Measurements from ENCODE around the gene CCDC8.
"Not testable (repeated sequence)": the region's sequence is repeated elsewhere in the genome, so short reads cannot be mapped to it uniquely, and the experiment has no call there.

CCDC8 gene

DNA sequence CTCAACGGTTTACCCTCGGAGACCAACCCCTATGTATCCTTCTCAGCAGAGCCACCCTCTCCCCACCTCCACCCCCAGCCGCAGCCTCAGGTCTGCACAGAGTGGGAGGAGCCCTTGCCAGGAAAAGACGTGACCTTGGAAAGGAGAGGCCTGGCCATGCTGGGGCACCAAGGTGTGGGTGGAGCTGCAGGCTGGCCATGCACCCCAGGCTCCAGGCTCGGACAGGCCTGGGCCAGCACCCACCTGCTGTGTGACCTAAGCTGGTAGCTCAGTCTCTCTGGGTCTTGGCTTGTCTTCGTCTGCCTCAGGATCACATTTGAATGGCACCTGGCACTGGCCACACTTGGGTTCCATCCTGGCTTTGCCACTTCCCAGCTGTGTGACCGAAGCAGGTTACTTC is 29.5 kb downstream of the CCDC8 start:
- Histone ChIP-seq H3K9me3 (ENCODE audit: control insufficient read depth in 1 of 2, low read length in 2 of 2) (no peaks in the 10 kb centered on the region), H3K9ac (ENCODE audit: low read depth in 1 of 2, low read length in 2 of 2) (no peak overlapping the region), H3K4me3 (ENCODE audit: low read depth in 1 of 2, low read length in 2 of 2) (no peak overlapping the region), H3K27me3 (ENCODE audit: control insufficient read depth in 1 of 2, insufficient read depth in 2 of 2, low read length in 2 of 2) (no peaks in the 10 kb centered on the region), H3K4me1 (ENCODE audit: control insufficient read depth in 1 of 2, insufficient read depth in 2 of 2, low read length in 2 of 2) (no peaks in the 10 kb centered on the region), H3K36me3 (ENCODE audit: control insufficient read depth in 1 of 2, insufficient read depth in 2 of 2, low read length in 2 of 2) (peaks cover 44 to 78% of the 10 kb centered on the region in 2 donors), H3K27ac (ENCODE audit: low read depth, low read length) (no peak overlapping the region)

DNA sequence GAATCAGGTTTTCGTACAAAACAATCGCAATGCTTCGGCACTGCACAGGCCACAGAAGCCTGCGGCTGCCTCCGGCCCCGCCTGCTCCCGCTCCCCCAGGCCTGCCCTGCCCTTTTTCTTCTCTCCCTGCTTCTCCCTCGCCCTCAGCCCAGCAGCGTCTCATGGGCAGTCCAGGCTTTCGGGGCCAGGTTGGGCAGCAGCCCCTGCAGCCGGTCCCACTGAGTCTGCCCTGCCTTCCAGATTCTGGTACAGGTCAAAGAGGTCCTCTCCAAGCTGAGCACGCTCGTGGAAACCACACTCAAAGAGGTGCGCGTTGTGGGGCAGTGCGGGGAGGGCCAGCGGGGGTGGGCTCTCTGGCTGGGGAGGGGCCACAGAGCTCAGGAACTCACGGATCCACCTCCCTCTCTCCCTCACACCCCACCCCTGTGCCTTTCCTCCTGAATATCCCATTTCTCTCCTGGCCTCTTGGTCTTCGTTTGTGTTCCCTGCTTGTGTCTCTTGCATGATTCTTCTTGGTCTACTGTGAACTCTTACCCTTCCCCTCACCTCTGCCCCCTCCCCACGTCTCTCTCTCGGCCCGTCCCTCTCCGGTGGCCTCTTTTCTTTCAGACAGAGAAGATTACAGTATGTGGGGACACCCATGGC is 30.1 kb downstream of the CCDC8 start:
- H3K27ac ChIP-seq (ENCODE audit: low read depth, low read length), result no peak overlapping the region
- H3K4me1 ChIP-seq (ENCODE audit: control insufficient read depth in 1 of 2, insufficient read depth in 2 of 2, low read length in 2 of 2), result no peaks in the 10 kb centered on the region
- H3K9ac ChIP-seq (ENCODE audit: low read depth in 1 of 2, low read length in 2 of 2), result no peak overlapping the region
- peaks cover 38 to 73% of the 10 kb centered on the region in 2 donors for H3K36me3 ChIP-seq (ENCODE audit: control insufficient read depth in 1 of 2, insufficient read depth in 2 of 2, low read length in 2 of 2)
- H3K4me3 ChIP-seq (ENCODE audit: low read depth in 1 of 2, low read length in 2 of 2), result no peak overlapping the region
- no peaks in the 10 kb centered on the region for H3K9me3 ChIP-seq (ENCODE audit: control insufficient read depth in 1 of 2, low read length in 2 of 2)
- no peaks in the 10 kb centered on the region for H3K27me3 ChIP-seq (ENCODE audit: control insufficient read depth in 1 of 2, insufficient read depth in 2 of 2, low read length in 2 of 2)

GRCh38 chr19:46381756-46382345 is 31.5 kb downstream of the CCDC8 start:
- Histone ChIP-seq H3K4me3 (ENCODE audit: low read depth in 1 of 2, low read length in 2 of 2) (no peak overlapping the region), H3K4me1 (ENCODE audit: control insufficient read depth in 1 of 2, insufficient read depth in 2 of 2, low read length in 2 of 2) (no peaks in the 10 kb centered on the region), H3K27ac (ENCODE audit: low read depth, low read length) (no peak overlapping the region), H3K36me3 (ENCODE audit: control insufficient read depth in 1 of 2, insufficient read depth in 2 of 2, low read length in 2 of 2) (peaks cover 37 to 69% of the 10 kb centered on the region in 2 donors), H3K9ac (ENCODE audit: low read depth in 1 of 2, low read length in 2 of 2) (no peak overlapping the region), H3K9me3 (ENCODE audit: control insufficient read depth in 1 of 2, low read length in 2 of 2) (no peaks in the 10 kb centered on the region), H3K27me3 (ENCODE audit: control insufficient read depth in 1 of 2, insufficient read depth in 2 of 2, low read length in 2 of 2) (no peaks in the 10 kb centered on the region)

- no peaks in the 10 kb centered on the region for H3K9me3 ChIP-seq (ENCODE audit: control insufficient read depth in 1 of 2, low read length in 2 of 2)
- H3K36me3 ChIP-seq (ENCODE audit: control insufficient read depth in 1 of 2, insufficient read depth in 2 of 2, low read length in 2 of 2), result peaks cover 41 to 72% of the 10 kb centered on the region in 2 donors
- no peaks in the 10 kb centered on the region for H3K4me1 ChIP-seq (ENCODE audit: control insufficient read depth in 1 of 2, insufficient read depth in 2 of 2, low read length in 2 of 2)
- H3K9ac ChIP-seq (ENCODE audit: low read depth in 1 of 2, low read length in 2 of 2), result no peak overlapping the region
- H3K4me3 ChIP-seq (ENCODE audit: low read depth in 1 of 2, low read length in 2 of 2), result no peak overlapping the region
- H3K27ac ChIP-seq (ENCODE audit: low read depth, low read length), result no peak overlapping the region
- no peaks in the 10 kb centered on the region for H3K27me3 ChIP-seq (ENCODE audit: control insufficient read depth in 1 of 2, insufficient read depth in 2 of 2, low read length in 2 of 2)
These were observed 32.0 kb downstream of the CCDC8 start for GRCh38 chr19:46381346-46381745.

- H3K4me1 ChIP-seq (ENCODE audit: control insufficient read depth in 1 of 2, insufficient read depth in 2 of 2, low read length in 2 of 2), result no peaks in the 10 kb centered on the region
- H3K9ac ChIP-seq (ENCODE audit: low read depth in 1 of 2, low read length in 2 of 2), result no peak overlapping the region
- no peaks in the 10 kb centered on the region for H3K27me3 ChIP-seq (ENCODE audit: control insufficient read depth in 1 of 2, insufficient read depth in 2 of 2, low read length in 2 of 2)
- no peaks in the 10 kb centered on the region for H3K9me3 ChIP-seq (ENCODE audit: control insufficient read depth in 1 of 2, low read length in 2 of 2)
- no peak overlapping the region for H3K4me3 ChIP-seq (ENCODE audit: low read depth in 1 of 2, low read length in 2 of 2)
- H3K27ac ChIP-seq (ENCODE audit: low read depth, low read length), result no peak overlapping the region
- H3K36me3 ChIP-seq (ENCODE audit: control insufficient read depth in 1 of 2, insufficient read depth in 2 of 2, low read length in 2 of 2), result peaks cover 46 to 73% of the 10 kb centered on the region in 2 donors
These were observed 32.7 kb downstream of the CCDC8 start for GRCh38 chr19:46380690-46381089.

GRCh38 chr19:46378268-46378667 is 35.1 kb downstream of the CCDC8 start:
- Histone ChIP-seq H3K9me3 (ENCODE audit: control insufficient read depth in 1 of 2, low read length in 2 of 2) (no peaks in the 10 kb centered on the region), H3K9ac (ENCODE audit: low read depth in 1 of 2, low read length in 2 of 2) (no peak overlapping the region), H3K4me3 (ENCODE audit: low read depth in 1 of 2, low read length in 2 of 2) (no peak overlapping the region), H3K36me3 (ENCODE audit: control insufficient read depth in 1 of 2, insufficient read depth in 2 of 2, low read length in 2 of 2) (peaks cover 33 to 59% of the 10 kb centered on the region in 2 donors), H3K4me1 (ENCODE audit: control insufficient read depth in 1 of 2, insufficient read depth in 2 of 2, low read length in 2 of 2) (peaks cover 5 to 9% of the 10 kb centered on the region in 2 donors), H3K27ac (ENCODE audit: low read depth, low read length) (no peak overlapping the region), H3K27me3 (ENCODE audit: control insufficient read depth in 1 of 2, insufficient read depth in 2 of 2, low read length in 2 of 2) (no peaks in the 10 kb centered on the region)

DNA sequence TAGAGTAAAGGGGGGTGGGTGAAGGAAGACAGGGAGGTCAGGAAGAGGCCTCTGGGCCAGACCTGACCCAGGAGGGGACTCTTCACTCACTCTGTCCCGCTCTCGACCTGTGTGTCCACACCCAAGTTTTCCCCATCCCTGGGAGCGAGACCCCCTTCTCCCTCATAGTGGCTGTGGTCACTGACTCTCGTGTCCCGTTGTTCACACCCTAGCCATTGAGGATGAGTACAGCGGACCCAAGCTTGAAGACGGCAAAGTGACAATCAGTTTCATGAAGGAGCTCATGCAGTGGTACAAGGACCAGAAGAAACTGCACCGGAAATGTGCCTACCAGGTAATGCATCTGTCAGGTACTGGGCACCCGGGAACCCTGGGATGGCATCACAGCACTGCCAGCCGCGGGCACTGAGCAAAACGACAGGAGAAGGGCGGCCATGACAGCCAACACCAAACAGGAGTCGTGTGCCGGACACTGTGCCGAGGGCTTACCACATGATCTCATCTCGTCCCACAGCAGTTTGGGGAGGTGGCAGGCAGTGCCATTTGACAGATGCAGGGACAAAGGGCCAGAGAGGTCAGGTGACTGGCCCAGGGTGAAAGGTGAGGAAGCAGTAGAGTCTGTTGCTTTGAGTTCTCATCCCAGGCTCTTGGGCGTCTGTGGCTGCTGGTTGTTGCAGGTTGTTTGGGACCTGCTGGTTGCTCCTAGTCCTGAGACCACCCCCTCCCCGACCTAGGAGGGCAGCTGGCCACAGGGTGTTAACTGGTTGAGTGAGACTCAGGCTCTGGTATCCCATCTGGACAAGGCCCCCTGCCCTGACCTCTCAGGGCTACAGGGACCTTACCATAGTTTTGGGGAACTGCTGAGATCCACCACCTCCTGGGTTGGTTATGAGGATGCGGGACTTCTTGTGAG is 36.9 kb downstream of the CCDC8 start:
- no peak overlapping the region for H3K9ac ChIP-seq (ENCODE audit: low read depth in 1 of 2, low read length in 2 of 2)
- no peak overlapping the region for H3K4me3 ChIP-seq (ENCODE audit: low read depth in 1 of 2, low read length in 2 of 2)
- H3K27ac ChIP-seq (ENCODE audit: low read depth, low read length), result no peak overlapping the region
- no peaks in the 10 kb centered on the region for H3K9me3 ChIP-seq (ENCODE audit: control insufficient read depth in 1 of 2, low read length in 2 of 2)
- H3K4me1 ChIP-seq (ENCODE audit: control insufficient read depth in 1 of 2, insufficient read depth in 2 of 2, low read length in 2 of 2), result peaks cover 9 to 11% of the 10 kb centered on the region in 2 donors
- peaks cover 27 to 42% of the 10 kb centered on the region in 2 donors for H3K36me3 ChIP-seq (ENCODE audit: control insufficient read depth in 1 of 2, insufficient read depth in 2 of 2, low read length in 2 of 2)
- H3K27me3 ChIP-seq (ENCODE audit: control insufficient read depth in 1 of 2, insufficient read depth in 2 of 2, low read length in 2 of 2), result no peaks in the 10 kb centered on the region

DNA sequence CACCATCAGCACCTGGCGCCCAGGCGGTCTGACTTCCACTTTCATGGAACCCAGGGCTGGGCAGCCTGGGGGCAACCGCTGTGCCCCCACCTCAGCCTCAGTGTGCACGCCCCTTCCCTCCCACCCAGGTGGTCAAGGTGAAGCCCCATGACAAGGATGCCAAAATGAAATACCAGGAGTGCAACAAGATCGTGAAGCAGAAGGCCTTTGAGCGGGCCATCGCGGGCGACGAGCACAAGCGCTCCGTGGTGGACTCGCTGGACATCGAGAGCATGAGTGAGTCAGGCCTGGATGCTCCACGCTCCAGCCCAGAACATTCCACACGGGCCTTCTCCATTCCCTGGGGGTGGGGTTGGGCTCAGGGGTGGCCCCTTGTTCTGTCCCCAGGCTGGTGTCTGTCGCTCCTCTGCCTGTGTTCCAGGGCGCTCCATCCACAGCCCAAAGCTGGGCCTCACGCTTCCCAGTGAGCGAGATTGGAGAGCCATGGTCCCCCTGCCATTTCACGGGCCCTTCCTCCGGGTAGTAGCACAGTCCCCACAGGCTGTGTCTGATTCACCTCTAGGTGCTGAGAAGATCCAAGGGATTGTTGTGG is 37.8 kb downstream of the CCDC8 start:
- peaks cover 9 to 11% of the 10 kb centered on the region in 2 donors for H3K4me1 ChIP-seq (ENCODE audit: control insufficient read depth in 1 of 2, insufficient read depth in 2 of 2, low read length in 2 of 2)
- peaks cover 26 to 43% of the 10 kb centered on the region in 2 donors for H3K36me3 ChIP-seq (ENCODE audit: control insufficient read depth in 1 of 2, insufficient read depth in 2 of 2, low read length in 2 of 2)
- H3K4me3 ChIP-seq (ENCODE audit: low read depth in 1 of 2, low read length in 2 of 2); H3K9ac ChIP-seq (ENCODE audit: low read depth in 1 of 2, low read length in 2 of 2); H3K27me3 ChIP-seq (ENCODE audit: control insufficient read depth in 1 of 2, insufficient read depth in 2 of 2, low read length in 2 of 2); H3K9me3 ChIP-seq (ENCODE audit: control insufficient read depth in 1 of 2, low read length in 2 of 2); H3K27ac ChIP-seq (ENCODE audit: low read depth, low read length): not testable (repeated sequence)

- H3K36me3 ChIP-seq (ENCODE audit: control insufficient read depth in 1 of 2, insufficient read depth in 2 of 2, low read length in 2 of 2), result peaks cover 20 to 43% of the 10 kb centered on the region in 2 donors
- H3K9ac ChIP-seq (ENCODE audit: low read depth in 1 of 2, low read length in 2 of 2), result no peak overlapping the region
- H3K4me1 ChIP-seq (ENCODE audit: control insufficient read depth in 1 of 2, insufficient read depth in 2 of 2, low read length in 2 of 2), result peaks cover 9 to 11% of the 10 kb centered on the region in 2 donors
- H3K9me3 ChIP-seq (ENCODE audit: control insufficient read depth in 1 of 2, low read length in 2 of 2), result no peaks in the 10 kb centered on the region
- no peaks in the 10 kb centered on the region for H3K27me3 ChIP-seq (ENCODE audit: control insufficient read depth in 1 of 2, insufficient read depth in 2 of 2, low read length in 2 of 2)
- no peak overlapping the region for H3K4me3 ChIP-seq (ENCODE audit: low read depth in 1 of 2, low read length in 2 of 2)
- no peak overlapping the region for H3K27ac ChIP-seq (ENCODE audit: low read depth, low read length)
These were observed 38.6 kb downstream of the CCDC8 start for GRCh38 chr19:46374536-46375475.
